LoVo (cell line): ENCODE results near the gene WSB1.
A peak's percentile ranks its signal among the peaks of the same experiment; 100 is the strongest.

Experiments used
- DNase-seq: peaks from one replicate; pipeline ENCODE4 v3.0.0-alpha.2; 2016; ENCODE audit warnings: low spot score

WSB1 gene

GRCh38 chr17:27338536-27338985 is 44.6 kb downstream of the WSB1 start:
- DNase-seq = no peak

- DNase-seq = no peak
These were observed 45.4 kb downstream of the WSB1 start for GRCh38 chr17:27339198-27339835.

GRCh38 chr17:27339836-27340550 is 46.1 kb downstream of the WSB1 start:
- DNase-seq = peak; percentile 62

- no peak for DNase-seq
These were observed 46.7 kb downstream of the WSB1 start for GRCh38 chr17:27340575-27340974.

GRCh38 chr17:27341041-27341471 is 47.1 kb downstream of the WSB1 start:
- DNase-seq = no peak

- no peak for DNase-seq
These were observed 48.1 kb downstream of the WSB1 start for GRCh38 chr17:27342059-27342458.

GRCh38 chr17:27343294-27343693 is 49.4 kb downstream of the WSB1 start:
- no peak for DNase-seq

- DNase-seq = no peak
These were observed 50.2 kb downstream of the WSB1 start for GRCh38 chr17:27343977-27344607.

- no peak for DNase-seq
These were observed 51.4 kb downstream of the WSB1 start for GRCh38 chr17:27345141-27345904.

GRCh38 chr17:27346228-27346899 is 52.5 kb downstream of the WSB1 start:
- no peak for DNase-seq

GRCh38 chr17:27348196-27348595 is 54.3 kb downstream of the WSB1 start:
- no peak for DNase-seq

- peak; percentile 26 for DNase-seq
These were observed 55.7 kb downstream of the WSB1 start for GRCh38 chr17:27349540-27350021.

GRCh38 chr17:27351759-27352158 is 57.8 kb downstream of the WSB1 start:
- DNase-seq = no peak

- DNase-seq = no peak
These were observed 58.6 kb downstream of the WSB1 start for GRCh38 chr17:27352448-27353032.

GRCh38 chr17:27353033-27353460 is 59.1 kb downstream of the WSB1 start:
- DNase-seq = peak; percentile 13

- DNase-seq = peak; percentile 95
These were observed 59.6 kb downstream of the WSB1 start for GRCh38 chr17:27353461-27354050.

- DNase-seq = no peak
These were observed 60.2 kb downstream of the WSB1 start for GRCh38 chr17:27354051-27354490.

GRCh38 chr17:27354491-27355081 is 60.7 kb downstream of the WSB1 start:
- peak; percentile 42 for DNase-seq

GRCh38 chr17:27355419-27355818 is 61.5 kb downstream of the WSB1 start:
- DNase-seq = no peak

GRCh38 chr17:27356091-27356705 is 62.3 kb downstream of the WSB1 start:
- DNase-seq = no peak
